Cardiac fibroblast (primary cell): ENCODE measurements around the gene ARHGDIG.

Experiments
- DNase-seq, 2 donors: peaks; one replicate each; pipeline versions ENCODE4 v3.0.0 to v3.0.0-alpha.2; 2010; ENCODE audit warnings: low read depth in 2 of 2
- H3K4me3 ChIP-seq, 2 donors: replicated peaks in 1 of 2; 1 replicate in 1 of 2; 2 replicates in 1 of 2; pipeline ENCODE4 v1.5.1; 2011; ENCODE audit warnings: low read depth in 2 of 2, low read length in 2 of 2, mild to moderate bottlenecking in 2 of 2, moderate library complexity in 1 of 2
- CTCF ChIP-seq: IDR thresholded peaks from one replicate; pipeline ENCODE4 v1.5.1; 2011; ENCODE audit warnings: low read depth, mild to moderate bottlenecking, low read length, inconsistent platforms

ARHGDIG gene

GRCh38 chr16:317583-317982 is 37.2 kb downstream of the ARHGDIG start:
- no peak for DNase-seq
- no peak overlapping the region for H3K4me3 ChIP-seq
- TF ChIP-seq CTCF = no peak

GRCh38 chr16:318628-319027 is 38.2 kb downstream of the ARHGDIG start:
- TF ChIP-seq CTCF = peak; percentile 19
- H3K4me3 ChIP-seq = no peak overlapping the region
- DNase-seq = no peak

- no peak overlapping the region for H3K4me3 ChIP-seq
- no peak for TF ChIP-seq CTCF
- DNase-seq = no peak
These were observed 39.8 kb downstream of the ARHGDIG start for GRCh38 chr16:320206-320605.

- no peak for DNase-seq
- H3K4me3 ChIP-seq = no peak overlapping the region
- TF ChIP-seq CTCF = no peak
These were observed 41.1 kb downstream of the ARHGDIG start for GRCh38 chr16:321532-321931.

- H3K4me3 ChIP-seq = no peak overlapping the region
- no peak for DNase-seq
- no peak for TF ChIP-seq CTCF
These were observed 42.2 kb downstream of the ARHGDIG start for GRCh38 chr16:322476-323143.

- DNase-seq = no peak
- no peak for TF ChIP-seq CTCF
- H3K4me3 ChIP-seq = no peak overlapping the region
These were observed 43.7 kb downstream of the ARHGDIG start for GRCh38 chr16:324201-324450.

- DNase-seq = no peak
- TF ChIP-seq CTCF = no peak
- no peak overlapping the region for H3K4me3 ChIP-seq
These were observed 44.3 kb downstream of the ARHGDIG start for GRCh38 chr16:324451-325334.
